Hepatocyte (in vitro differentiated cells): ENCODE measurements around the gene C5AR2. TPM values are rescaled to one million over a fixed set of nuclear protein-coding genes. Genes with fewer than 3 reads are reported as not detected.

Source experiments
- DNase-seq: peaks from one replicate; pipeline ENCODE4 v3.0.0-alpha.2; 2016; ENCODE audit warnings: low spot score
- H2AFZ ChIP-seq: fragments of 200-600 bp; sonication (generic); 2 replicates; pipeline ENCODE4 v1.6.0; 2016; ENCODE audit warnings: antibody characterized with exemption, mild to moderate bottlenecking
- H3K27ac ChIP-seq: fragments of 200-600 bp; sonication (generic); 2 replicates; pipeline ENCODE4 v1.5.1; 2016; ENCODE audit warnings: mild to moderate bottlenecking
- H3K27me3 ChIP-seq: fragments of 200-600 bp; sonication (generic); 2 replicates; pipeline ENCODE4 v1.6.1; 2016
- H3K36me3 ChIP-seq: fragments of 200-600 bp; sonication (generic); replicated peaks from 2 replicates; pipeline ENCODE4 v1.5.1; 2016; ENCODE audit warnings: low read depth; ENCODE audit not compliant: insufficient read depth
- H3K4me1 ChIP-seq: fragments of 200-600 bp; sonication (generic); 2 replicates; pipeline ENCODE4 v1.5.1; 2016; ENCODE audit warnings: mild to moderate bottlenecking, moderate library complexity; ENCODE audit not compliant: insufficient read depth
- H3K4me2 ChIP-seq: fragments of 200-600 bp; sonication (generic); 2 replicates; pipeline ENCODE4 v1.6.0; 2016
- H3K4me3 ChIP-seq: fragments of 200-600 bp; sonication (generic); 2 replicates; pipeline ENCODE4 v1.5.1; 2016; ENCODE audit warnings: mild to moderate bottlenecking
- H3K79me2 ChIP-seq: fragments of 200-600 bp; sonication (generic); 2 replicates; pipeline ENCODE4 v1.6.0; 2017; ENCODE audit warnings: mild to moderate bottlenecking
- H3K9me2 ChIP-seq: fragments of 200-600 bp; sonication (generic); replicated peaks from 2 replicates; pipeline ENCODE4 v1.6.0; 2017; ENCODE audit warnings: mild to moderate bottlenecking; ENCODE audit not compliant: insufficient read depth
- H3K9me3 ChIP-seq: fragments of 200-600 bp; sonication (generic); 2 replicates; pipeline ENCODE4 v1.5.1; 2016; ENCODE audit warnings: low read depth, mild to moderate bottlenecking
- H4K20me1 ChIP-seq: fragments of 200-600 bp; sonication (generic); 2 replicates; pipeline ENCODE4 v1.6.0; 2016; ENCODE audit warnings: mild to moderate bottlenecking; ENCODE audit not compliant: insufficient read depth, poor library complexity, severe bottlenecking
- CTCF ChIP-seq: fragments of 200-600 bp; sonication (generic); IDR thresholded peaks from 2 replicates; pipeline ENCODE4 v1.5.1; 2016; ENCODE audit warnings: antibody characterized with exemption, mild to moderate bottlenecking; ENCODE audit not compliant: poor library complexity
- EZH2 ChIP-seq: fragments of 200-600 bp; sonication (generic); IDR thresholded peaks from 2 replicates; pipeline ENCODE4 v1.6.1; 2016; ENCODE audit warnings: antibody characterized with exemption, mild to moderate bottlenecking, borderline replicate concordance
- EZH2phosphoT487 ChIP-seq: fragments of 200-600 bp; sonication (generic); IDR thresholded peaks from one replicate; pipeline ENCODE4 v1.6.1; 2018; ENCODE audit warnings: antibody characterized with exemption, mild to moderate bottlenecking, low read depth, moderate library complexity; ENCODE audit not compliant: unreplicated experiment, severe bottlenecking
- WGBS: methylation state at CpG from one replicate; pipeline ENCODE4 v1.1.6; 2016; ENCODE audit warnings: low lambda C conversion rate; ENCODE audit errors: missing lambda C conversion rate; 5-methylcytosine and 5-hydroxymethylcytosine counted together
- polyA plus RNA-seq: library from polyadenylated mRNA; unstranded; fragments of >200 nt; fragmentation: Nextera tagmentation; extraction: Ambion mirVana; gene quantifications from 2 replicates; pipeline ENCODE4 v1.2.1, GENCODE V29; 2016
- total RNA-seq: library from RNA; depleted of rRNA; stranded (reverse); fragments of >200 nt; gene quantifications from 2 replicates; pipeline ENCODE4 v1.2.3, GENCODE V29; 2014

The C5AR2 gene
- total and polyA plus RNA-seq, 2 experiments from 2014 or later, result 0.53 TPM; not detected in 1

- H3K36me3 ChIP-seq, result no peaks in the 10 kb centered on the region
- no peaks in the 10 kb centered on the region for H4K20me1 ChIP-seq
- H3K79me2 ChIP-seq, result no peaks in the 10 kb centered on the region
- H3K4me2 ChIP-seq, result no peak overlapping the region
- no peaks in the 10 kb centered on the region for H3K4me1 ChIP-seq
- no peak overlapping the region for H3K4me3 ChIP-seq
- H3K27ac ChIP-seq, result no peak overlapping the region
- TF ChIP-seq EZH2phosphoT487, result no peak
- no peak for TF ChIP-seq CTCF
- no peak for TF ChIP-seq EZH2
- WGBS, result 89% methylated on average over 12 of the region's 12 CpGs
- H3K9me3 ChIP-seq, result no peaks in the 10 kb centered on the region
- H3K9me2 ChIP-seq, result no peaks in the 10 kb centered on the region
- H2AFZ ChIP-seq, result no peak overlapping the region
- no peaks in the 10 kb centered on the region for H3K27me3 ChIP-seq
- DNase-seq, result no peak
Observed at GRCh38 chr19:47377801-47378200, 45.8 kb downstream of the C5AR2 start.

- Histone ChIP-seq H3K9me3 (no peaks in the 10 kb centered on the region), H3K36me3 (no peaks in the 10 kb centered on the region), H3K27me3 (no peaks in the 10 kb centered on the region), H4K20me1 (no peaks in the 10 kb centered on the region), H3K4me2 (no peak overlapping the region), H3K4me3 (no peak overlapping the region), H2AFZ (no peak overlapping the region), H3K27ac (no peak overlapping the region), H3K4me1 (no peaks in the 10 kb centered on the region), H3K9me2 (no peaks in the 10 kb centered on the region), H3K79me2 (no peaks in the 10 kb centered on the region)
- TF ChIP-seq EZH2phosphoT487, result no peak
- no peak for TF ChIP-seq CTCF
- TF ChIP-seq EZH2, result no peak
- DNase-seq, result no peak
- 93% methylated on average over 11 of the region's 11 CpGs for WGBS
Observed at GRCh38 chr19:47378246-47378645, 46.3 kb downstream of the C5AR2 start.

GRCh38 chr19:47379381-47379938 lies 47.5 kb downstream of the C5AR2 start:
- H3K9me3 ChIP-seq, result no peaks in the 10 kb centered on the region
- H3K36me3 ChIP-seq, result no peaks in the 10 kb centered on the region
- H3K4me3 ChIP-seq, result no peak overlapping the region
- DNase-seq, result no peak
- no peak overlapping the region for H2AFZ ChIP-seq
- H3K27ac ChIP-seq, result no peak overlapping the region
- no peak overlapping the region for H3K4me2 ChIP-seq
- no peaks in the 10 kb centered on the region for H3K9me2 ChIP-seq
- no peaks in the 10 kb centered on the region for H4K20me1 ChIP-seq
- no peaks in the 10 kb centered on the region for H3K79me2 ChIP-seq
- no peak for TF ChIP-seq CTCF
- no peaks in the 10 kb centered on the region for H3K4me1 ChIP-seq
- 96% methylated on average over 23 of the region's 23 CpGs for WGBS
- no peaks in the 10 kb centered on the region for H3K27me3 ChIP-seq

- WGBS, result 94% methylated on average over 4 of the region's 6 CpGs
- Histone ChIP-seq H2AFZ (no peak overlapping the region), H3K4me2 (no peak overlapping the region), H3K9me2 (no peaks in the 10 kb centered on the region), H4K20me1 (no peaks in the 10 kb centered on the region), H3K4me1 (no peaks in the 10 kb centered on the region), H3K27me3 (no peaks in the 10 kb centered on the region), H3K9me3 (no peaks in the 10 kb centered on the region), H3K4me3 (no peak overlapping the region), H3K79me2 (no peaks in the 10 kb centered on the region), H3K36me3 (no peaks in the 10 kb centered on the region), H3K27ac (no peak overlapping the region)
- DNase-seq, result no peak
- TF ChIP-seq CTCF (no peak), EZH2phosphoT487 (no peak), EZH2 (no peak)
Observed at GRCh38 chr19:47380559-47380958, 48.6 kb downstream of the C5AR2 start.
